Kidney epithelial cell (primary cell): Measurements from ENCODE around the gene NTNG1. TPM values are rescaled to one million over a fixed set of nuclear protein-coding genes. Genes with fewer than 3 reads are reported as not detected.

ENCODE experiments used
- DNase-seq: peaks from one replicate; pipeline ENCODE4 v3.0.0-alpha.2; 2010; ENCODE audit warnings: low read depth
- H3K27me3 ChIP-seq: 2 replicates; pipeline ENCODE4 v1.6.0; 2011; ENCODE audit warnings: low read length; ENCODE audit not compliant: control insufficient read depth, insufficient read depth
- H3K36me3 ChIP-seq: 2 replicates; pipeline ENCODE4 v1.5.1; 2011; ENCODE audit warnings: low read length; ENCODE audit not compliant: control insufficient read depth, insufficient read depth
- H3K4me3 ChIP-seq: 2 replicates; pipeline ENCODE4 v1.5.1; 2011; ENCODE audit warnings: low read depth, mild to moderate bottlenecking, control low read depth, low read length
- total RNA-seq: library from RNA; depleted of rRNA; stranded (reverse); fragments of >200 nt; gene quantifications from 2 replicates; pipeline ENCODE4 v1.2.3, GENCODE V29; 2015
- TF ChIP-seq, protein P1 (sequence below): IDR thresholded peaks from 2 replicates; pipeline ENCODE4 v1.5.1; 2011; ENCODE audit warnings: mild to moderate bottlenecking, moderate library complexity, low read length, control low read depth, inconsistent platforms; ENCODE audit not compliant: insufficient read depth, poor library complexity, severe bottlenecking

The NTNG1 gene
- total RNA-seq, 1 donor from 2014 or later, result 3.7 TPM

DNA sequence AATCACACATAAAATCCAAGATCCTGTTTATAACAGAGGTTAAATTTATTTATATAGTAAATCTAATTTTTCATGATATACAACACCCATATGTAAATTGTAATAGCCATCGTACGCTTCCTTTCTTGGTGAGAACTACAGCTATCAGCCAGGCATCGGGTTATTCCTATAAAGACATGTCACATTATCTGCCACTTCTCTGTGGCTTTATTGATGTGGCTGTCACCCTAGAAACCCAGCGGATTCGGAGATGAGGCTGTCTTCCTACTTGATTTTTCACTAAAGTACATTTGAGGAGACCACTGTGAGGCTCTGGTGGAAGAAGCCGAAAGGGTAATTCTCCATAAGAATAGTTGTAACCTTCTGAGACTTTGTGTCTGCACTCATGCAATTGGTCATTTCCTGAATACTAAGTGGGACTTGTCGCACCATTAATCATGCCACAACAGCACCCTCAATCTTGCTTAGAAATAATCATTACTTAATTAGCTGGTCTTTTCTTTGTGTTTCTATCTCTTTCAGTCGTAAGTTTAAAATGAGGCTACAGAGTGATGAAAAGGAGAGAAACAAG, 106.0 kb downstream of the NTNG1 start:
- no peak for DNase-seq
- H3K36me3 ChIP-seq, result no peaks in the 10 kb centered on the region
- TF ChIP-seq, protein P1, sequence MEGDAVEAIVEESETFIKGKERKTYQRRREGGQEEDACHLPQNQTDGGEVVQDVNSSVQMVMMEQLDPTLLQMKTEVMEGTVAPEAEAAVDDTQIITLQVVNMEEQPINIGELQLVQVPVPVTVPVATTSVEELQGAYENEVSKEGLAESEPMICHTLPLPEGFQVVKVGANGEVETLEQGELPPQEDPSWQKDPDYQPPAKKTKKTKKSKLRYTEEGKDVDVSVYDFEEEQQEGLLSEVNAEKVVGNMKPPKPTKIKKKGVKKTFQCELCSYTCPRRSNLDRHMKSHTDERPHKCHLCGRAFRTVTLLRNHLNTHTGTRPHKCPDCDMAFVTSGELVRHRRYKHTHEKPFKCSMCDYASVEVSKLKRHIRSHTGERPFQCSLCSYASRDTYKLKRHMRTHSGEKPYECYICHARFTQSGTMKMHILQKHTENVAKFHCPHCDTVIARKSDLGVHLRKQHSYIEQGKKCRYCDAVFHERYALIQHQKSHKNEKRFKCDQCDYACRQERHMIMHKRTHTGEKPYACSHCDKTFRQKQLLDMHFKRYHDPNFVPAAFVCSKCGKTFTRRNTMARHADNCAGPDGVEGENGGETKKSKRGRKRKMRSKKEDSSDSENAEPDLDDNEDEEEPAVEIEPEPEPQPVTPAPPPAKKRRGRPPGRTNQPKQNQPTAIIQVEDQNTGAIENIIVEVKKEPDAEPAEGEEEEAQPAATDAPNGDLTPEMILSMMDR, result no peak
- H3K4me3 ChIP-seq, result no peak overlapping the region
- H3K27me3 ChIP-seq, result no peaks in the 10 kb centered on the region

DNA sequence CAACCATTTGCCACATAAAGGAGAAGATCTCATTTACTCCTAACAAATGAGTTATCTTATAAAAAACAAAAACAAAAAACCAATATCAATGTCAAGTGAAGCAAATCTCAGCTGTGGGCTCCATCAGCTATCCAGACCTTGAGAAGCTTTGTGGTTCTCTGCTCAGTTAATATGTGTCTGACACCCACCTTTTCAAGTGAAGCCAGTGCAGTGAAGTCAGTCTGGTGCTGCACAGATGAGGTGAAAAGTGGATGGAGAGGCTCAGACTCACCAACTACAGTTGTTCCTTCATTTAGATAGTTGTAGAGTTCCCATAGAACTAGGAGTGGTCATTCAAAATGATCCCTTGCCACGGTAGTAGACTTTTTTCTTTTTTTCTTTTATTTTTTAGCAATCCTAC, 106.8 kb downstream of the NTNG1 start:
- TF ChIP-seq, protein P1, result no peak
- H3K27me3 ChIP-seq, result no peaks in the 10 kb centered on the region
- no peak for DNase-seq
- no peak overlapping the region for H3K4me3 ChIP-seq
- H3K36me3 ChIP-seq, result no peaks in the 10 kb centered on the region

DNA sequence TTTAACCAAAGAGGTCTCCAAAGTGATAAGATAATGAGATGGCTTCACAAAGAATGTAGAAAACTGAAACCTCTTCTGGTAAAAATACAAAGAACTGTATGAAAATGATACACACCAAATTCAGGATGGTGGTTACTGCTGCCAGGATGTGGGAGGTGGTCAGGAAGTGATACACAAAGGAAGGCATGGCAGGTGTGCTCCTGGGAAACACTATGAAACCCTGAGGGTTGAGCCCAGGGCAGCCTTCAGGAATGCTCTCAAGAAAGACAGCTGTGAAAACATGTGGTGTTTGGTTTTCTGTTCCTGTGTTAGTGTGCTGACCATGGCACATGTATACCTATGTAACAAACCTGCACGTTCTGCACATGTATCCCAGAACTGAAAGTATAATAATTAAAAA, 109.3 kb downstream of the NTNG1 start:
- Histone ChIP-seq H3K4me3 (no peak overlapping the region), H3K36me3 (no peaks in the 10 kb centered on the region), H3K27me3 (no peaks in the 10 kb centered on the region)
- TF ChIP-seq, protein P1, result no peak
- DNase-seq, result peak; percentile 49

DNA sequence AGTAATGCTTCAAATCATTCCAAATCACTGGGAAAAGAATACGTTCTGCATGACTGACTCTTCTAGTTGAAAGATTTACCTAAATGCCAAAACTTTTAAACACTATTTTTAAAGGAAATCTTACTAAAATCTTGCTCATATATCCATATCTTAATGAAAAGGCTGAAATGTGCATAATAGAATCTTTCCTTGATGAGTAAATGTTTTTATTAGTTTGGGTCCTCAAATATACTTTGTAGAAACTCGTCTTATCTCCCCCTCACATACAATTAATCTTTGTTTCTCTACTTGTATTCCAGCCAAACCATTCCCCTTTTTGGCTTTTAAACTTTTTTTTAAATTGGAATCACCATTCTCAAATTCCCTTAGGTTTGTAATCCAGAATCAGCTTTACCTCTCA, 110.2 kb downstream of the NTNG1 start:
- Histone ChIP-seq H3K27me3 (no peaks in the 10 kb centered on the region), H3K4me3 (no peak overlapping the region), H3K36me3 (no peaks in the 10 kb centered on the region)
- TF ChIP-seq, protein P1, result no peak
- no peak for DNase-seq

DNA sequence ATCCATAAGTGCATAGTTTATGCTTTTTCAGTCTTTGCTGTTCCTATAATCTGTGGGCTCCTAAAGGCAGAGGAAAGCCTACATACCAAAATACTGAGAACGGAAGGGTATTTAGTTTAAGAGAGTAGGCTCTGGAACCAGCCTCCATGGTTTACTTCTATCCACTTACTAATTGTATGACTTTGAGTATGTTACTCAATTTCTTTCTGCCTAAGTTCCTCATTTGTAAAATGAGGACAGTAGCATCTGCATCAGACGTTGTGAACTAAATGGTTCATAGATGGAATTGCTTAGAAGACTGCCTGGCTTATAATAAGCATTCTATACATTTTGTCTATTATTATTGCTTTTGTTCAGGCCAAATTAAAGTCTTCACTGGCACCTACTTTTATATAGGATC, 111.0 kb downstream of the NTNG1 start:
- H3K36me3 ChIP-seq, result no peaks in the 10 kb centered on the region

More for the DNA sequence above, 111.0 kb downstream of the NTNG1 start:
- Histone ChIP-seq H3K27me3 (no peaks in the 10 kb centered on the region), H3K4me3 (no peak overlapping the region)
- no peak for DNase-seq
- TF ChIP-seq, protein P1, result no peak
